ENCODE results near the gene SARNP.

- TF ChIP-seq SIN3A (IDR thresholded peaks at IDR 0.05; ENCODE audit: borderline replicate concordance, insufficient read depth, low read length) (no peak), TAF1 (IDR thresholded peaks at IDR 0.05; ENCODE audit: borderline replicate concordance, insufficient read depth, low read length) (no peak), REST (IDR thresholded peaks at IDR 0.05; ENCODE audit: insufficient read depth in 1 of 2, low read depth in 2 of 2, low read length in 2 of 2) (no peak)
Observed at GRCh38 chr12:55748230-55748993, 69.1 kb downstream of the SARNP start.
